NCI-H2227 (cell line): ENCODE measurements around the gene NEUROD6.

Source experiments
- DNase-seq: peaks from one replicate; lab custom pipeline; 2025; ENCODE audit not compliant: unreplicated experiment; lab: John Stamatoyannopoulos, UW

NEUROD6 gene

GRCh38 chr7:31340603-31341002, at the start of gene NEUROD6:
Gene NEUROD6, minus strand, starts transcription at chr7:31340726. Its CDS starts 1,458 bp downstream, at chr7:31339268.
- no peak for DNase-seq

GRCh38 chr7:31384466-31384865, 43.9 kb upstream of the NEUROD6 start:
- DNase-seq: no peak

GRCh38 chr7:31382722-31383121, 42.2 kb upstream of the NEUROD6 start:
- DNase-seq: no peak

DNA sequence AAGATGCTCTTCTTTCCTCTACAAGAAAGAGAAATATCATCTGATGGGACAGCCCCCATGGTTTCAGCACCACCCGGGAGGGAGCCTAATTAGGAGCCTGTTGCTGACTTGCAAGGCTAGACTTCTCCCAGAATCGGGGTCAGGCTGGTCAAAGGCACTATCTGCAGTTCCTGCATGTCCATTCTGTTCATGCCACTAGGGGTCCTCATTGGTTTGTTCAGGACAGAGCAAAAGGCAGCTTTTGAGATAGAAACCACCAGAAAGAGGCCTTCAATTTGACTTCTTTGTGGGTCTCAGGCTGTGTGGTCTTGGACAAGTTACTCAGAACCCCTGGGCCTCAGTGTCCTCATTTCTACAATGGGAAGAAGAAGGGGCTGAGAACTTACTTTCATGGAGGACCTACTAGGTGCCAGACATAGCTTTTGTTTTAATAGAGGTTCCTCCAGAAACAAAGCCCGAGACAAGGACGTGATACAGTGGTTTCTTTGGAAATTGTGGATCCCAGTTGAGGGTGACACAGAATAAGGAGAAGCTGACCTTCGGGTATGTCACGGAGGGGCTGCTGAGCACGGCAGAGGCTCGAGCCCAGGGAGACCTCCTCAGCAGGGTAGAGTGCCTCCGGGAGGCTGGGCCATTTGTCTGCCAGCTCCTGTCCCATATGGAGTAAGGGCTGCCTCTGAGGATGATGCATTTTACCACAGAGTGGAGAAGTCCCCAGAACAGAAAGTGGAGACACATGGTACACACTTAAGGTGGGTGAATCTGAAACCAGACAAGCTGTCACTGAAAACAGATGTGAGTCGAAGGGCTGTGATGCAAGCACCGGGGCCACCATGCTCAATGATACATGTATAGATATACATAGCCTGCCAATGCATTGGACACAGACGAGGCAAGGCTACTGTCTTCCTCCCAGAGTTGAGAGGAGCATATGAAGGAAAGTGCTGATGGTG, 33.1 kb upstream of the NEUROD6 start:
- no peak for DNase-seq

- DNase-seq: no peak
These were observed 31.9 kb upstream of the NEUROD6 start for GRCh38 chr7:31372231-31372959.

GRCh38 chr7:31371621-31372020, 31.1 kb upstream of the NEUROD6 start:
- DNase-seq: no peak

- DNase-seq: no peak
These were observed 30.1 kb upstream of the NEUROD6 start for GRCh38 chr7:31370609-31371008.

GRCh38 chr7:31368620-31369019, 28.1 kb upstream of the NEUROD6 start:
- no peak for DNase-seq

DNA sequence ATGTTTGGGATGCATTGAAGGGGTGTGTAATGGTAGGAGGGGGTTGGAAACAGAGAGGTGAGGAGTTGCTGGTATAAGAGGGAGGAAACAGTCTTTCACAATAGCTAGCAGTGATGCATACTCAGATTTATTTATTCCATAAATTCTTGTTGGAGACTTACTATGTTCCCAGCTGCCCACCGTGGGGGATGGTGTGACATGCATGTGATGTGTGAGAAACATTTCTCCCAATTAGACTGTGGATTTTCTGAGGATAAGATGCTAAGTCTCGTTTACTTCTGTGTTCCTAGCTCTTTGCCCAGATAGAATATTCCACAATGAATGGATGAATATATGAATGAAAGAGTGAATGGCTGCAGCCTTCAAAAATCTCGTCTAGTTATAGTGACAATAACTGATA, 23.0 kb upstream of the NEUROD6 start:
- no peak for DNase-seq

GRCh38 chr7:31363051-31363450, 22.5 kb upstream of the NEUROD6 start:
- no peak for DNase-seq

- DNase-seq: no peak
These were observed 21.9 kb upstream of the NEUROD6 start for GRCh38 chr7:31362401-31362800.

- DNase-seq: no peak
These were observed 17.9 kb upstream of the NEUROD6 start for GRCh38 chr7:31358467-31358866.

- no peak for DNase-seq
These were observed 4.9 kb upstream of the NEUROD6 start for GRCh38 chr7:31345421-31345820.

DNA sequence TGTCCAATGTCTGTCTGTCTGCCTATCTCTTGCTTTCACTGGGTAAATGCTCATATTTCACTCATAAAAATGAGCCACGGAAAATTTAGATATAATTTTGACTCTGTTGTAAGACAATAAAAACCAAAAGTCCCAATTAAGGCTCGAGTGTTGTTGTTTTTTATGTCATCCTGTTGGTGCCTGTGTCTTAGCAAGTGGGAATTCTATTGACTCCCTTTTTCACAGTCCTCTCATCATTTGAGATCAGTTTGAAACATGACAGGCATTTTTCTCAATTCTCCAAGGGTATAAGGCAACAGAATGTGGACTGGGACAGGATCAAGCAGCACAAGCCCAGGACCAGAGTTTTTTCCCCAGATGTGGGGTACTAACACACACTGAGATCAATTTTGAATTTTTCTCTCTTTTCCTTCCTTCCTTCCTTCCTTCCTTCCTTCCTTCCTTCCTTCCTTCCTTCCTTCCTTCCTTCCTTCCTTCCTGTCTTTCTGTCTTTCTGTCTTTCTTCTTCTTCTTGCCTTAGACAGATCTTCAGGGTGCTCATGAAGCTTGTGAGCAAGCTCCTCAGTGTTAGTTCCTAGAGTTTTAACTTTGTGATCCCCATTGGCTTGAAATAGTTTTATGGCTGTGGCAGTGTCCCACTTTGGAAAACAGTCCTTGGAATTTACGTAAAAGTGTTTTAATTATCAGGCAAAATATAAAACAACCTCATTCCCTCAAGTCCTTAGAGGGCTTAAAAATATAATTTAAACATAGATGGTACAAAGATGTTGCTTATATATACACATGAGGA, 3.2 kb upstream of the NEUROD6 start:
- no peak for DNase-seq

- no peak for DNase-seq
These were observed 615 bp upstream of the NEUROD6 start for GRCh38 chr7:31341141-31341540.

DNA sequence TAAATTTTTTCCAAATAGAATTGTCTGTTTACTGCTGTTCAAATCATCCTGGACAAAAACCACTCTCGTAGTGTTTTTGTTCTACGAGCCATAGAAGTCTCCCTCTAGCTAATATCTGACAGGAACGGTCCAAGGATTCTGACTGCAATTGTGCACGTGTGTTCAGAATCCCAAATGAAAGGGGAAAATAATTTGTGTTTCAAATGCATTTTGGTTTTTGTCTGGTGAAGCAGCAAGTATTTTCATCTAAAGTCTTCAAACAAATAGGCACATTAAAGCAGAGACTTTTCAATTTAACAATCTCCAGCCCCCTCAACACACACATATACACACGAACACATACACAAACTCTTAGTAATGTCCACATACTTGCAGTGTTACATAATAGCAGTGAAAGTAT, 475 bp downstream of the NEUROD6 start:
- no peak for DNase-seq

GRCh38 chr7:31338706-31339105, 1.8 kb downstream of the NEUROD6 start:
- DNase-seq: no peak

GRCh38 chr7:31337002-31337565, 3.4 kb downstream of the NEUROD6 start:
- no peak for DNase-seq

DNA sequence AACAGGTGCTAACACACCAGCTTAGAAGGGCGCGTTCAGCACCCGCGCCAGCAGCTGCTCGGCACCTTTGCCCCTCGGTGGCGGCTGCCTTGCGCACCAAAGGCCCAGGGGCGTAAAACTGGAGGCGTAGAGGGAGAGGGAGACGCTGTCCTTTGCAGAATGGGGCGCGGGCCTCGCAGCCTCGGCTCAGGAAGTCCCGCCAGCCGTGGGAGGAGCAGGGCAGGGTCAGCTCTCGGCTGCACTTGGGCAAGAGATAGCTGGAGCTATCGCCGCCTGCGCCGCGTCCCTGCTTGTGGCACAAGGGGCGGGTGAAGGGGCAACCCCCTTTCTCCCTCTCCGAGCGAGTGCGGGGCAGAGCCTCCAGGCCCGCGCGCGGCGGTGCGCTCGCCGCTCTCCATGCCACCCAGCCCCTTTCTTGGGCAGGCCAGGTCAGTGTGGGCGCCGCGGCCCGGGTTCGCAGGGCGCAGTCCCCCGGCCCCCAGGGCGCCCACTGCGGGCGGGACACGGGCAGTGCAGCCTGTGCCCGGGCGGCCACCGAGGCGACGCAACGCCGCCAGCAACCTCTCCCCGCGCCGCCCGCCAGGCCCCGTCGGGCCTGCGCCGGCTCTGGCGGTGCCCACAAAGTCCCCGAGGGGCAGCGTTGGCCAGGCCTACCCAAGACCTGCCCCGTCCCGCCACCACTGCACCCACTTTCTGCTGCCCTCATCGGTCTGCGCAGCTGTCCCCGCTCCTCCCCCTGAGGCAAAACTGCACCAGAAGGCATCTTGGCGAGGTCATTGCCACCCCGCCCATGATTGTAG, 4.1 kb downstream of the NEUROD6 start:
- DNase-seq: no peak

DNA sequence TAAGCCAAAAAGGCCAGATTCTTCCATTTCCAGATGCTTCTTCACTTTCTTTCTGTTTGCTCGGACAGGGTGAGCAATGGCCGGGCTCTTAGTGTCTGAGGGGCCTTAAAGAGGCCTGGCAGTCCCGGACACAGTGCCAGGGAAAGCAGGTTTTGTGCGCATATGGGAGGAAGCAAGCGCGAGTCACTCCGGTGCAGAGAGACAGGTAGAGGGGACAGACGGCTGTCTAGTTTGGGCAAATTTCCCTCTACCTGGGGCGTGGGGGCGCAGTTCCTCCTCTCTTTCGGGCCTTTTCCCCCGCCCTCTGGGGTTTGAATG, 4.7 kb downstream of the NEUROD6 start:
- no peak for DNase-seq
